GM21825 (cell line): ENCODE data around the gene CLNK.
A peak's percentile ranks its signal among the peaks of the same experiment; 100 is the strongest.

Experiments
- ATAC-seq: cut with Tn5 transposase; IDR thresholded peaks from one replicate; pipeline ENCODE4 v1.9.1; 2021; ENCODE audit warnings: mild to moderate bottlenecking, moderate library complexity; ENCODE audit not compliant: unreplicated experiment

The CLNK gene

DNA sequence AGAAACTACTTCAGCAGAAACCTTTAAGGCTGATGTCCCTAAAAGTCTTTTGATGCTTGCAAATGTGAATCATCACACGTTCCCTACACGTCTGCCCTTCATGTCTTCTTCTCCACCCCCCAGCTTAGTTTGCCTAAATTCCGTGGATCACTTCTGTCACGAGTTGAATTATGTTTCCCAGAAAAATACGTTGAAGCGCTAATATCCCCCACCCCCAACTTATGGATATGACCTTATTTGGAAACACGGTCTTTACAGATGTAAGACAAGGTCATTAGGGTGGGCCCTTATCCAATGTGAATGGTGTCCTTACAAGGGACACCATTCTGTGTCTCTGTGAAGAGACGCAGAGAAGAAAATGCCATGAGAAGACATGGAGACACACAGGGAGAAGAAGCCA is 225.3 kb downstream of the CLNK start:
- ATAC-seq: no peak

DNA sequence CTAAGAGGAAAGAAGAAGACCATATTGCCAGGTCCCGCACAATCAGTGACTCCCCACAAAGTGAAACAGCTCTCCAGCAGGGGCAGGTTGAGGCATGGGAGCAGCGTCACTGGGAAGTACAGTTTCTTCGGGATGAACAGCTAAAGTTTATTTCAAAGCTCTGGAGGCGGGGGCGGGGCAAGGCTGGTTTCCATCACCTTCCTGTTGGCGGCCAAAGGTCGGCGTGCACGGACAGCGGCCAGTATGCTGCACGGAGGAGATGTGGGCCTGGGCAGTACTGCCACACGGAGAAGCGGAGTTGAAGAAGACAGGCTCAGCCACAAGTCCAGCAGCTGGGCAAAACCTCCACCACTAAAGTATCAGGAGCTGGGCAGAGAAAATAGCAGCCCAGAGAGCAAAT is 226.4 kb downstream of the CLNK start:
- ATAC-seq: no peak

- peak; percentile 80 for ATAC-seq
These were observed 227.2 kb downstream of the CLNK start, which contains the start of gene ZNF518B for GRCh38 chr4:10457255-10457801. Gene ZNF518B (minus strand): TSS chr4:10457426. CDS start chr4:10446328, 11,098 bp downstream.

- peak; percentile 56 for ATAC-seq
These were observed 227.8 kb downstream of the CLNK start for GRCh38 chr4:10456595-10457254.

GRCh38 chr4:10456260-10456594 is 228.3 kb downstream of the CLNK start:
- no peak for ATAC-seq

DNA sequence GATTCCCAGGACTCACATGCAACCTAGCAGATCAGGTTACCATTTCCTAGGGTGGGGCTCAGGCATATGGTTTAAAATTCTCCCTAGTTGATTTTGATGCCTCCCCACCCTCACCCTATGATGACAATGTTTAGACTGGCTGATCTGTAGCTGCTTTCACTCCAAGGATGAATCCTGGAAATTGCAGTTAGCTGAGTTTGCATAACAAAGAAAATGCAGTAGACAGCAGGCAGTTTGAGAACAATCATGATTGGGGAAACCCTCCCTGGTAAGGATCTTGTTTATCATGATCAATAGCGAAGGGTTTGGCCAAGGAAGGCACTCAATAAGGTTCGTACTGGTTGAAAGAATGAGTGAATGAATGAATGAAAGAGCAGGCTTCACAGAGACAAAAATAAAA is 229.4 kb downstream of the CLNK start:
- no peak for ATAC-seq

DNA sequence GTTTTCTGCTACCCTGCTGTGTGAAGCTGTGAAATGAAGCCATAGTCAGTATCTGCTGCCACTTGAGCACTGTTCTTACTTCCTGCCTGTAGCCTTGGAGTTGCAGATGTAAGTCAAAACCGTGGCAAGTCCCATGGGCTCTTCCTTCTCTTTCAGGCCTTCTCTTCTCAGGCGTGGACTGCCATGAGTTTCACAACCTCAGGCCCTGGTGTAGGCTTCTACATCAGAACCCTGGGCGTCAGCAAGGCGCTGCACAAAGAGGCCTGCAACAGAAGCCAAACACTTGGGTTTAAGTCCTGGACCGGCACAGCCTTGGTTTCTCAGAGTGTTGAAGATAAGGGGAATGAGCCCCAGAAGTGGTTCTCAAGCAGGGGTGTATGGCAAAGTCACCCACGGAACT is 229.8 kb downstream of the CLNK start:
- no peak for ATAC-seq

DNA sequence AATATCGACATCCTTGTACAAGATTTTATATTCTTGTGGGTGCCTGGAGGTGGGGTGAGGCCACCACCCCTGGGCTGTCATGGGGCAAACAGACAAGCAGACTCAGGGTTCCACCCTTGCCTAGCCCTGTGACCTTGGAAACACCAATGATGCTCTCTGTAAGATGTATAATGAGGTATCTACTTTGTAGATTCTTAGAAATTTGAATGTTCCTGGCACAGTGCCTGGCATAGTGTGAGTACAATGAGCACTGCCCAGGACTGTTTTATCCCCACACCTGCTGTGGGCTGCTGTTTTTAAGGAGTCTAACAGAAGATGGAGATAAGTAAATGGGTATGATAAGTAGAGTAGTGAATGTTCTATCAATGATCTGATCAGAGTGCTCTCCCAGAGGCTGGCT is 230.4 kb downstream of the CLNK start:
- ATAC-seq: no peak

- no peak for ATAC-seq
These were observed 235.6 kb downstream of the CLNK start for GRCh38 chr4:10448991-10449390.

- no peak for ATAC-seq
These were observed 241.6 kb downstream of the CLNK start for GRCh38 chr4:10442976-10443375.

DNA sequence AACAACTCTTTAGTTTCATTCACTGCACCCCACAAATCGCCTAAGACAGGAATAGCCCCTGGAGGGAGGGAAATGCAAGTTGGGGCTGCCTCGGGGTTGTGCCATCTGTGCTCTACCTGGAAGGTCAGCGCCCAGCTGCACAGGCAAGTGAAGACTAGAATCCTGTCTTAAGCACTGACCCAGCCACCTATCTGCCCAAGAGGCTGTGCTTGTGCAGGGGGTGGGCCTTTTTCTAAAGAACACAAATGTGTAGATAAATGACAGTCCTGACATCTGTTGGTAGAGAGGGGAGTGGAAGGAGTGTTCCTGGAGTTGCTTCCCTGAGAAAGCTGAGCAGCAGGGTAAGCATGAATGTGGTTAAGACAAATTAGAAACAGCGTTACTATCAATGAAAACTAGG is 243.1 kb downstream of the CLNK start:
- ATAC-seq: no peak

DNA sequence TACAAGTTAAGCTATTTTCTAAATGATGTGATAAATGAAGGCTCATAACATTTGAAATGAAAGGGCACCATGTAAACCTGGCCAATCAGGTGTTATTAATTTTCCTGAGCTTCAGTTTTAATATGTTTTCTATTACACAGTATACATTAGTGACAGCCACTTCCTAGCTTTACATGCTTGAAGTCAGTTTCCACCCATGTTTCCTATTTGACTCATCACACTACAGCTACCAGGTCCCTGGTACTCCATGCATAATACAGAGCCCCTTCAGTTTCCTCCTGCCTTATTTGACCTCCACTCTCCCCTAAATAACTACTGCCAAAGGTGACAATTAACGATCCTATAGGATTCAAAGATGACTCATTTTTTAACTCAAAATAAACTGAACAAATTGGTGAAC is 245.6 kb downstream of the CLNK start:
- no peak for ATAC-seq

DNA sequence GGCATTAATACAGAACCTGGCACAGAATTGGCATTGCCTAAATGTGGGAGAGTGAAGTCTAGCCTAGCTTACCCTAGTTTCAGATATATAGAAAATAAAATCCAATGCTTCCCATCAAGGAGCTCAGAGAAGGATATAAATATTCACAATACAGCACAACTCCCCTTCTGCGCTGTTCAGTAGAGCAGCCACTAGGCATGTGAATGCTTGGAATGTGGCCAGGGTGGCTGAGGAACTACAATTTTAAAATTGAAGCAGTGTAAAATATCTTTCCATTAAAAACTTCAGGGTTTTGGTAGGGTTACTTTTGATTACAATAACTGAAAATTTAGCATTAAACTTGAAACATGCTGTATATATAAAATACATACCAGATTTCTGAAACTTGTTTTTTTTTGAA is 246.8 kb downstream of the CLNK start:
- ATAC-seq: no peak
